Immature natural killer cell (primary cell): Measurements from ENCODE around the gene GJB5. TPM values are rescaled to one million over a fixed set of nuclear protein-coding genes. Genes with fewer than 3 reads are reported as not detected.
"Not testable (repeated sequence)": the region's sequence is repeated elsewhere in the genome, so short reads cannot be mapped to it uniquely, and the experiment has no call there.

Experiments used
- DNase-seq, 3 donors: peaks; one replicate each; pipeline ENCODE4 v3.0.0; 2022; ENCODE audit warnings: mixed read lengths in 1 of 3
- H3K27ac Mint-ChIP-seq, 6 donors: one replicate each; pipeline ENCODE4 v1.8.0; 2020; ENCODE audit warnings: mixed read lengths in 6 of 6, mild to moderate bottlenecking in 5 of 6, inconsistent platforms in 4 of 6, moderate library complexity in 3 of 6
- H3K27me3 Mint-ChIP-seq, 3 donors: one replicate each; pipeline ENCODE4 v1.8.0; 2020 to 2021; ENCODE audit warnings: low read depth in 3 of 3, mild to moderate bottlenecking in 3 of 3, mixed read lengths in 3 of 3, moderate library complexity in 3 of 3, inconsistent platforms in 1 of 3
- H3K36me3 Mint-ChIP-seq, 3 donors: one replicate each; pipeline ENCODE4 v1.8.0; 2020; ENCODE audit warnings: mixed read lengths in 3 of 3, inconsistent platforms in 2 of 3, mild to moderate bottlenecking in 2 of 3
- H3K4me1 Mint-ChIP-seq, 2 donors: one replicate each; pipeline ENCODE4 v1.8.0; 2020; ENCODE audit warnings: inconsistent platforms in 2 of 2, mild to moderate bottlenecking in 2 of 2, mixed read lengths in 2 of 2, moderate library complexity in 1 of 2
- H3K4me3 Mint-ChIP-seq, 5 donors: one replicate each; pipeline ENCODE4 v1.8.0; 2020; ENCODE audit warnings: mild to moderate bottlenecking in 5 of 5, mixed read lengths in 5 of 5, inconsistent platforms in 3 of 5, moderate library complexity in 3 of 5
- H3K9me3 Mint-ChIP-seq, 6 donors: one replicate each; pipeline ENCODE4 v1.8.0; 2020; ENCODE audit warnings: mild to moderate bottlenecking in 6 of 6, mixed read lengths in 6 of 6, inconsistent platforms in 4 of 6, moderate library complexity in 3 of 6
- polyA plus RNA-seq, 3 donors: library from polyadenylated mRNA; unstranded; fragments of 300-500 nt; fragmentation: Illumina TruSeq; gene quantifications; one replicate each; pipeline ENCODE4 v1.2.3, GENCODE V29; 2021

GJB5 gene
- polyA plus RNA-seq, 3 donors from 2014 or later: not detected

- not testable (repeated sequence) for H3K4me1 Mint-ChIP-seq, H3K36me3 Mint-ChIP-seq, H3K27me3 Mint-ChIP-seq, H3K4me3 Mint-ChIP-seq, H3K27ac Mint-ChIP-seq, DNase-seq, H3K9me3 Mint-ChIP-seq
These were observed 22.0 kb upstream of the GJB5 start for GRCh38 chr1:34732831-34733230.

DNA sequence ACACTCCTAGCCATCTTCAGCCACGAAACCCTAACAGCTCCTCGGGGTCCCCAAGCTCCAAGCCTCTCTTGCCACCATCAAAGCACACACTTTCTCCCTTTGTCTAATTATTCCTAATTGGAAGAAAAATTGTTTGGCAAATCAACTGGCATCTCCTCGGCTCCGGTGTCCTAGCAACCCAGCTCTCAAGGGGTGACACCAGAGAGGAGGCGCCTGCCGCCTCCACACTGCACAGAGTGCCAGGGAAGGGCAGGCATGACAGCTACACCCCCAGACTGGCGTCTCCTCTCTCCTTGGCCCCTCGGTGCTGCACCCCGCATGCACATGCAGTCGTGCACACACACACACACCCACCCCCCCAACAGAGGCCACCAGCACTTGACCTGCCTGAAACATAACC lies 18.2 kb upstream of the GJB5 start:
- Mint-ChIP-seq H3K4me1 (no peaks in the 10 kb centered on the region), H3K27ac (no peak overlapping the region), H3K4me3 (no peak overlapping the region), H3K9me3 (no peaks in the 10 kb centered on the region), H3K36me3 (no peaks in the 10 kb centered on the region), H3K27me3 (peaks cover 0 to 5% (median 0%) of the 10 kb centered on the region in 3 donors)
- DNase-seq: no peak

- not testable (repeated sequence) for H3K9me3 Mint-ChIP-seq, H3K4me3 Mint-ChIP-seq, H3K27me3 Mint-ChIP-seq, H3K36me3 Mint-ChIP-seq, DNase-seq, H3K27ac Mint-ChIP-seq, H3K4me1 Mint-ChIP-seq
These were observed 17.6 kb upstream of the GJB5 start for GRCh38 chr1:34737236-34737635.

DNA sequence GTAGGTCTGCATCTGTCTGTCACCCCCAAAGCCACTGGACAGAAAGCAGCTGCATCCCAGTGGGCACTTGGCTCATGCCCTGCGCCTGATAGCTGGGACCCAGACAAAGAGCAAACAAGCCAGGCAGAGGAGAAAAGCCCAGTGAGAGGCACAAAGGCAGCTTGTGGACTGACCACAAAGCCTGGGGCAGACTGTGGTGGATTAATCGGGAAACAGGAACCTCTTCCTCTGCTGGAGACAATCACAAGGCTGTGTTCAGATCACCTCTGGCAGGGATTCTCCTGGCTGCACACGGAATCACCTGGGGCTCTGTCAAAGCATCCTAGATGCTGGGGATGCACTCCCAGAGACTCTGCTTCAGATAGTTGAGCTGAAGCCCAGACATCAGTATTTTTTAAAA lies 15.2 kb upstream of the GJB5 start:
- peaks cover 0 to 2% of the 10 kb centered on the region in 2 donors for H3K4me1 Mint-ChIP-seq
- no peaks in the 10 kb centered on the region for H3K36me3 Mint-ChIP-seq
- no peak overlapping the region for H3K4me3 Mint-ChIP-seq
- no peak for DNase-seq
- no peaks in the 10 kb centered on the region for H3K9me3 Mint-ChIP-seq
- H3K27me3 Mint-ChIP-seq: peaks cover 0 to 5% (median 2%) of the 10 kb centered on the region in 3 donors
- H3K27ac Mint-ChIP-seq: no peak overlapping the region

DNA sequence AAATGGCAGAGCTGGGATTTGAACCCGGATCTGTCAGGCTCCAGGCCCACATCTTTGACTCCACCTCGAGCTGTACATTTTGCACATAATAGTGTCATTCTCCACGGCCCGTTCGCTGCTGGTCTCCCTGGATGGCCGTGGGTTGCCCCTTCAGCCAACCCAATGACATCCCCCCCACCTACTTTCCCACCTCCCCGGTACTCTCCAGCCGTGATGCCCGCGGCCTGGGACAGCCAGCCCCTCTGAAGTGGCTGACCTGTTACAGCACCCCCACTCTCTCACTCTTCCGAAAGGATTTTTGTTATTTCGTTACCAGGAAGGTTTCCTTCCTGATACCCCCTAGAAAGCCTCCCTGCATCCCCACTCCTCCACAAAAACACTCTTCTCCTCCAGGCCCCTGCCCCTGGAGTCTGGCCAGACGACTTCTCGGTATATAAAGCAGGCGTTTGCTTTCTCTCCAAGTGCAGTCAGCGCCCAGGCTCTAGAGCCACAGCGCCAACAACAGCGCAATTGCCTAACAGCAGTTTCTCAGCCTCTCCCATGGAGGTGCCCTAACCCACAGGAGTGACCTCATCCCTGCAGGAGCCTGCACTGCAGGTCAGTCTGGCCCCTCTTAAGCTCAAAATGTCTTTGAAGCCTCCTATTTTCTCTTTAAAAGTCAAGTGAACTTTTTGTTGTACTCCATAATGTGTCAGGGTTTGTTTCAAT lies 14.5 kb upstream of the GJB5 start:
- no peaks in the 10 kb centered on the region for H3K36me3 Mint-ChIP-seq
- H3K9me3 Mint-ChIP-seq: no peaks in the 10 kb centered on the region
- H3K27me3 Mint-ChIP-seq: peaks cover 0 to 5% (median 3%) of the 10 kb centered on the region in 3 donors
- peaks cover 0 to 2% of the 10 kb centered on the region in 2 donors for H3K4me1 Mint-ChIP-seq
- H3K27ac Mint-ChIP-seq: no peak overlapping the region
- DNase-seq: no peak
- no peak overlapping the region for H3K4me3 Mint-ChIP-seq

DNA sequence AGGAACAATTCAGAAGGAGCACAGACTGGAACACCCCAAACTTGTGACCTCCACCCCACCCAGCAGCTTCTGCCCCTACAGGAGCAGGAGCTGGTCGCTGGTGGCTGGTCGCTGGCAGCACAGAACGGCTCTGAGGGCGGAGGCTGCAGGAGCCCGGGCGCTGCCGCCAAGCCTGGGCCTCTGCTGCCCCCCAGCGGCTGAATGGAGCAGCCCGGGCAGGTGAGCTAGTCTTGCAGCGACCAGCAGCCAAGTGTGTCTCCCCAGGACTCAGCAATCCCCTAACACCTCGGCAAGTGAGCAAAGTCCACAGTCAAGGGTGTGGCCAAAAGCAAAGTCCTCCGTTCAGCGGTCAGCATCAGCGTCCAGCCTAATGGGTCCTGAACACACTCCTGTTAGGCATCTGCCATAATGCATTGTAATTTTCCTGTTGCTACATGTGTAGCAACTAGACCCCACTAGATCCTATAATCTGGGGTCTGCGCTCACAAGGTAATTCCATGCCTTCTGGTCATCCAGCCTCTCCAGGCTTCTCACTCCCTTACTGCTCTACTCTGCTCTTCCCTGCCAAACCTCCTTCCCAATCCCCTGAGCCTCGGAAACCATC lies 12.1 kb upstream of the GJB5 start:
- H3K4me1 Mint-ChIP-seq: peaks cover 0 to 2% of the 10 kb centered on the region in 2 donors
- no peaks in the 10 kb centered on the region for H3K9me3 Mint-ChIP-seq
- peak; percentile 44 to 59 (median 54) for DNase-seq
- peaks cover 0 to 3% (median 0%) of the 10 kb centered on the region in 3 donors for H3K27me3 Mint-ChIP-seq
- no peaks in the 10 kb centered on the region for H3K36me3 Mint-ChIP-seq
- H3K4me3 Mint-ChIP-seq: no peak overlapping the region
- H3K27ac Mint-ChIP-seq: no peak overlapping the region

- H3K36me3 Mint-ChIP-seq: no peaks in the 10 kb centered on the region
- no peaks in the 10 kb centered on the region for H3K9me3 Mint-ChIP-seq
- no peak overlapping the region for H3K27ac Mint-ChIP-seq
- no peak for DNase-seq
- no peak overlapping the region for H3K4me3 Mint-ChIP-seq
- peaks cover 0 to 2% of the 10 kb centered on the region in 2 donors for H3K4me1 Mint-ChIP-seq
- H3K27me3 Mint-ChIP-seq: peaks cover 0 to 5% (median 0%) of the 10 kb centered on the region in 3 donors
These were observed 11.1 kb upstream of the GJB5 start for GRCh38 chr1:34743775-34744174.

- no peak for DNase-seq
- Mint-ChIP-seq H3K4me3 (no peak overlapping the region), H3K9me3 (no peaks in the 10 kb centered on the region), H3K36me3 (no peaks in the 10 kb centered on the region), H3K4me1 (peaks cover 0 to 2% of the 10 kb centered on the region in 2 donors), H3K27ac (no peak overlapping the region), H3K27me3 (peaks cover 0 to 5% (median 2%) of the 10 kb centered on the region in 3 donors)
These were observed 10.0 kb upstream of the GJB5 start for GRCh38 chr1:34744851-34745250.

DNA sequence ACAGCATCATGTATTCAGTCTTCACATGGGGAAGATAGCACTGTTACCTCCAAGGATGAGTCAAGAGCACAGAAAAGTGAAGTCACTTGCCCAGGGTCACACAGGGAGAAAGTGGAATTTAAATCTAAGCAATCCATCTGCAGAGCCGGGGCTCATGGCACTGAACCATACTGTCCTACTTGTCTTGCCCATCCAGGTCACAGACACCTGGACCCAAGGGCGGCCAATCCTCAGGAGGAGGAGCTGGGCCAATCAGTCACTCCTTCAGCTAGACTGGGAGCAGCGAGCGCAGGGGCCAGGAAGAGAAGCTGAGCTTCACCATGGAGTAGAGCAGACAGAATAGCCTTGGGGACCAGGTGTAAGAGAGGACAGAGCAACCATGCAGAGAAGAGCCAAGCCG lies 9.2 kb upstream of the GJB5 start:
- peaks cover 0 to 2% of the 10 kb centered on the region in 2 donors for H3K4me1 Mint-ChIP-seq
- H3K27me3 Mint-ChIP-seq: peaks cover 0 to 5% (median 2%) of the 10 kb centered on the region in 3 donors
- no peaks in the 10 kb centered on the region for H3K36me3 Mint-ChIP-seq
- no peak overlapping the region for H3K27ac Mint-ChIP-seq
- no peak for DNase-seq
- no peaks in the 10 kb centered on the region for H3K9me3 Mint-ChIP-seq
- H3K4me3 Mint-ChIP-seq: no peak overlapping the region

DNA sequence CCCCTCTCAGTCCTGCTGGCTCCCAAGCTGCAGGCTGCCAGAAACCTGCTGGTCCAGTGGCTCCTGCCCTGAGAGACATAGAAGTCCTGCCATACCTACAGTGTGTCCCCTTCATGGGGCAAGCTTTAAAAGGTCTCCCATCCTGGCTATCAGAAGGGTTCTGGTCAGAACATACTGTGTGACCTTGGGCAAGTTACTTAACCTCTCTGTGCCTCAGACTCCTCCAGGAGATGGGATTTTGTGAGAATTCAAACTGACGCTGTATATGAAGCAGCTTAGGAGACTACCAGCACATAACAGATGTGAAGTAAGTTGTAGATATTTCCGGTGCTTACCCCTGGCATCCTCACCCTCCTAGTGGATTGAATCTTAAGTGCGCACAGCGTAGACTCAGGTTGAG lies 8.7 kb upstream of the GJB5 start:
- Mint-ChIP-seq H3K9me3 (no peaks in the 10 kb centered on the region), H3K36me3 (no peaks in the 10 kb centered on the region), H3K4me3 (no peak overlapping the region), H3K4me1 (peaks cover 0 to 2% of the 10 kb centered on the region in 2 donors), H3K27me3 (peaks cover 0 to 5% (median 2%) of the 10 kb centered on the region in 3 donors), H3K27ac (no peak overlapping the region)
- no peak for DNase-seq

GRCh38 chr1:34746785-34747637 lies 7.8 kb upstream of the GJB5 start:
- Mint-ChIP-seq H3K27ac (no peak overlapping the region), H3K9me3 (no peaks in the 10 kb centered on the region), H3K4me1 (peaks cover 0 to 2% of the 10 kb centered on the region in 2 donors), H3K27me3 (peaks cover 2 to 5% (median 2%) of the 10 kb centered on the region in 3 donors), H3K4me3 (no peak overlapping the region), H3K36me3 (no peaks in the 10 kb centered on the region)
- DNase-seq: no peak

DNA sequence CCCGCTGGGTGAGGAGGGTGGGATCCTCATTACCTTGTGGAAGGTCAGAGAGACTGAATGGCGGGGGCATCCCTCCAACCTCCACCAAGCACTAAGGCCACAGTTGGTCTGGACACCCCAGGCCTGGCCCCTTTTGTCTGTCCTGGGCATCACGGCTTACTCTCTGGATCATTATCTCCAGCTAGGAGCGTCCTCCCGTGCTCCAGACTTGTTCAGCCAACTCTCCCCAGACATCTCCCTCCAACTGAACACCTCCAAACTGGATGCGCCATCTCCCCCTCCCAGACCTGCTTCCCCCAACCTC lies 7.3 kb upstream of the GJB5 start:
- Mint-ChIP-seq H3K36me3 (no peaks in the 10 kb centered on the region), H3K4me3 (no peak overlapping the region), H3K27me3 (peaks cover 2 to 3% (median 3%) of the 10 kb centered on the region in 3 donors)

GRCh38 chr1:34749992-34750391 lies 4.9 kb upstream of the GJB5 start:
- Mint-ChIP-seq H3K4me1 (no peaks in the 10 kb centered on the region), H3K9me3 (no peaks in the 10 kb centered on the region), H3K27me3 (peaks cover 2 to 6% (median 3%) of the 10 kb centered on the region in 3 donors), H3K4me3 (no peak overlapping the region), H3K36me3 (no peaks in the 10 kb centered on the region), H3K27ac (no peak overlapping the region)
- no peak for DNase-seq

More for the DNA sequence above, 7.3 kb upstream of the GJB5 start:
- Mint-ChIP-seq H3K27ac (no peak overlapping the region), H3K4me1 (peaks cover 0 to 2% of the 10 kb centered on the region in 2 donors), H3K9me3 (no peaks in the 10 kb centered on the region)
- DNase-seq: no peak

GRCh38 chr1:34750610-34751009 lies 4.2 kb upstream of the GJB5 start:
- DNase-seq: no peak
- H3K4me3 Mint-ChIP-seq: no peak overlapping the region
- H3K27me3 Mint-ChIP-seq: peaks cover 2 to 6% (median 2%) of the 10 kb centered on the region in 3 donors
- no peak overlapping the region for H3K27ac Mint-ChIP-seq
- no peaks in the 10 kb centered on the region for H3K36me3 Mint-ChIP-seq
- H3K4me1 Mint-ChIP-seq: no peaks in the 10 kb centered on the region
- H3K9me3 Mint-ChIP-seq: no peaks in the 10 kb centered on the region
